ENCODE data around the gene ALPI. TPM values are rescaled to one million over a fixed set of nuclear protein-coding genes. Genes with fewer than 3 reads are reported as not detected.

ALPI gene
- total RNA-seq (2022; extraction: Qiagen RNA extraction; ENCODE audit: low read depth), result 0.02 TPM in 1 of 5 replicates, not detected in the others

GRCh38 chr2:232455426-232456255, at the start of gene ALPI:
TSS of gene ALPI (plus strand) at chr2:232456153. CDS start at chr2:232456200, 47 bp downstream.

GRCh38 chr2:232406556-232407310, 49.2 kb upstream of the ALPI start, which contains the start of gene ALPG:
TSS of gene ALPG (plus strand) at chr2:232406844. CDS start at chr2:232406895, 51 bp downstream.

DNA sequence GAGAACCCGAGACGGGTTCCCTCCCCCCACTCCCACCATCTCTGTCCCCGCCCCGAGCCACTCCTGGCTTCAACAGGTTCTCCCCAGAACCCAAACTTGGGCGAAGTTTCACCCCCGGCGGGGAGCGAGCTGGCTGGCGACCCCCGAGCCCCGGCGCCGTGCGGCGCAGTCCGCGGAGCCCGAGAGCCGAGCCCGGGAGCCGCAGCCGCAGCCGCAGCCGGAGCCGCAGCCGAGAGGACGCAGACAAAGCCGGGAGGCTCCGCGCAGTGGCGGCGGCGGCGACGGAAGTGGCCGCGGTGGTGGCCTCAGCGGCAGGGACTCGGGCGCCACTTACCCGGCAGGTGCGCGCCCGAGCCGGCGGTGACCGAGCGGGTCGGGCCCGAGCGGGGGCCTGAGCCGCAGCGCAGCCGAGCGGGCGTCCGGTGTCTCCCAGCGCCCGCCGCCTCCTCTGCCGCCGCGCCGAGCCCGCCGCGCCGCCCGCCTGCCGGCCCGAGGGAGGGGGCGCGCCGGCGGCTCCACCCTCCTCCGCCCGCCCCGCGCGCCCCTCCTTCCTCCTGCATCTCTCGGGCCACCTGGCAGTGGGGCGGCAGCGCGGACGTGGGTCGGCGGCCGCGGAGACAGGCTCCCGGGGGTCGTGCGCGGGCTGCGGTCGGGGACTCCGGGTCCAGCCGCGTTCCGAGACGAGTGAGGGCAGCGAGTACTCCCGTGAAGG, 31.6 kb downstream of the ALPI start, which contains the start of gene ECEL1:
Gene ECEL1 (minus strand): TSS at position 450 of the 712 bp plus-strand sequence. CDS start 1,181 bp downstream, outside the sequence.

Other genes starting within 250 kb of the ALPI start
- gene ALPP, start 77.4 kb upstream of the ALPI start, total RNA-seq (2022; extraction: Qiagen RNA extraction; ENCODE audit: low read depth), result 0.20 to 0.50 TPM (median 0.30 TPM) in 5 replicates
- gene ALPG, start 49.3 kb upstream of the ALPI start, total RNA-seq (2022; extraction: Qiagen RNA extraction; ENCODE audit: low read depth), result 0.07 to 0.15 TPM (median 0.13 TPM) in 4 of 5 replicates, not detected in the other
- 0.14 to 0.30 TPM (median 0.17 TPM) in 4 of 5 replicates, not detected in the other for gene ECEL1, start 31.7 kb downstream of the ALPI start, total RNA-seq (2022; extraction: Qiagen RNA extraction; ENCODE audit: low read depth)
- gene PRSS56, start 64.2 kb downstream of the ALPI start, total RNA-seq (2022; extraction: Qiagen RNA extraction; ENCODE audit: low read depth), result 0.09 to 0.16 TPM (median 0.12 TPM) in 4 of 5 replicates, not detected in the other
- gene CHRND, start 70.0 kb downstream of the ALPI start, total RNA-seq (2022; extraction: Qiagen RNA extraction; ENCODE audit: low read depth), result not detected in 5 replicates
- not detected in 5 replicates for gene CHRNG, start 83.5 kb downstream of the ALPI start, total RNA-seq (2022; extraction: Qiagen RNA extraction; ENCODE audit: low read depth)
- gene TIGD1, start 94.4 kb downstream of the ALPI start, total RNA-seq (2022; extraction: Qiagen RNA extraction; ENCODE audit: low read depth), result 4.7 to 5.9 TPM (median 5.4 TPM) in 5 replicates
- gene EIF4E2, start 94.5 kb downstream of the ALPI start, total RNA-seq (2022; extraction: Qiagen RNA extraction; ENCODE audit: low read depth), result 87.5 to 162 TPM (median 92.1 TPM) in 5 replicates
- 1.6 to 2.6 TPM (median 1.9 TPM) in 5 replicates for gene EFHD1, start 177.5 kb downstream of the ALPI start, total RNA-seq (2022; extraction: Qiagen RNA extraction; ENCODE audit: low read depth)
- gene GIGYF2, start 241.2 kb downstream of the ALPI start, total RNA-seq (2022; extraction: Qiagen RNA extraction; ENCODE audit: low read depth), result 26.3 to 33.8 TPM (median 30.5 TPM) in 5 replicates

Data from A549 treated with DMSO at 1 μM for 4 hours (cell line).